BE2C (cell line): ENCODE results near the gene ADAMTS12.

Experiments
- DNase-seq: peaks from one replicate; pipeline ENCODE4 v3.0.0-alpha.2; 2020
- H3K27me3 ChIP-seq: fragments of 250-450 bp; sonication (Bioruptor Pico); 2 replicates; pipeline ENCODE4 v1.5.1; 2020; ENCODE audit warnings: mild to moderate bottlenecking
- H3K36me3 ChIP-seq: fragments of 250-450 bp; sonication (Bioruptor Pico); 2 replicates; pipeline ENCODE4 v1.5.1; 2020; ENCODE audit warnings: mild to moderate bottlenecking
- H3K4me1 ChIP-seq: fragments of 250-450 bp; sonication (Bioruptor Pico); 2 replicates; pipeline ENCODE4 v1.5.1; 2020
- H3K4me3 ChIP-seq: 2 replicates; pipeline ENCODE4 v1.5.1; 2011; ENCODE audit warnings: low read depth, low read length
- H3K9me3 ChIP-seq: fragments of 250-450 bp; sonication (Bioruptor Pico); 2 replicates; pipeline ENCODE4 v1.5.1; 2020
- CTCF ChIP-seq: IDR thresholded peaks from 2 replicates; pipeline ENCODE4 v1.5.1; 2012; ENCODE audit warnings: mild to moderate bottlenecking, low read depth, low read length

Gene ADAMTS12

GRCh38 chr5:33738097-33738496 lies 153.7 kb downstream of the ADAMTS12 start:
- TF ChIP-seq CTCF, result no peak
- no peaks in the 10 kb centered on the region for H3K4me1 ChIP-seq
- no peaks in the 10 kb centered on the region for H3K27me3 ChIP-seq
- H3K9me3 ChIP-seq, result no peaks in the 10 kb centered on the region
- H3K36me3 ChIP-seq, result no peaks in the 10 kb centered on the region
- DNase-seq, result no peak
- no peak overlapping the region for H3K4me3 ChIP-seq

- H3K9me3 ChIP-seq, result no peaks in the 10 kb centered on the region
- H3K27me3 ChIP-seq, result no peaks in the 10 kb centered on the region
- H3K36me3 ChIP-seq, result no peaks in the 10 kb centered on the region
- TF ChIP-seq CTCF, result no peak
- no peak overlapping the region for H3K4me3 ChIP-seq
- DNase-seq, result no peak
- H3K4me1 ChIP-seq, result no peaks in the 10 kb centered on the region
Observed at GRCh38 chr5:33737697-33738096, 154.1 kb downstream of the ADAMTS12 start.

- Histone ChIP-seq H3K36me3 (no peaks in the 10 kb centered on the region), H3K4me1 (no peaks in the 10 kb centered on the region), H3K4me3 (no peak overlapping the region), H3K27me3 (no peaks in the 10 kb centered on the region), H3K9me3 (no peaks in the 10 kb centered on the region)
- no peak for DNase-seq
- no peak for TF ChIP-seq CTCF
Observed at GRCh38 chr5:33737284-33737683, 154.5 kb downstream of the ADAMTS12 start.

- H3K27me3 ChIP-seq, result no peaks in the 10 kb centered on the region
- H3K9me3 ChIP-seq, result no peaks in the 10 kb centered on the region
- no peak overlapping the region for H3K4me3 ChIP-seq
- H3K36me3 ChIP-seq, result no peaks in the 10 kb centered on the region
- no peaks in the 10 kb centered on the region for H3K4me1 ChIP-seq
- DNase-seq, result no peak
- TF ChIP-seq CTCF, result no peak
Observed at GRCh38 chr5:33736510-33736909, 155.3 kb downstream of the ADAMTS12 start.

- no peaks in the 10 kb centered on the region for H3K27me3 ChIP-seq
- no peaks in the 10 kb centered on the region for H3K4me1 ChIP-seq
- no peak for TF ChIP-seq CTCF
- no peak overlapping the region for H3K4me3 ChIP-seq
- no peak for DNase-seq
- H3K36me3 ChIP-seq, result no peaks in the 10 kb centered on the region
- no peaks in the 10 kb centered on the region for H3K9me3 ChIP-seq
Observed at GRCh38 chr5:33735072-33735471, 156.7 kb downstream of the ADAMTS12 start.

- no peaks in the 10 kb centered on the region for H3K9me3 ChIP-seq
- no peaks in the 10 kb centered on the region for H3K27me3 ChIP-seq
- H3K36me3 ChIP-seq, result no peaks in the 10 kb centered on the region
- H3K4me3 ChIP-seq, result no peak overlapping the region
- DNase-seq, result no peak
- no peaks in the 10 kb centered on the region for H3K4me1 ChIP-seq
- TF ChIP-seq CTCF, result no peak
Observed at GRCh38 chr5:33734537-33734936, 157.3 kb downstream of the ADAMTS12 start.
